ENCODE measurements around the gene BICDL2.
"Not testable (repeated sequence)": the region's sequence is repeated elsewhere in the genome, so short reads cannot be mapped to it uniquely, and the experiment has no call there.

GRCh38 chr16:3052571-3053329, 16.0 kb upstream of the BICDL2 start:
- not testable (repeated sequence) for TF ChIP-seq POLR2A, CTCF (IDR thresholded peaks at IDR 0.05)

All from suprapubic skin (tissue), 3 donors.